CD4-positive, alpha-beta T cell treated with Interleukin-15 for 4 hours (primary cell): ENCODE results near the gene RASGEF1B.

Experiments
- DNase-seq: peaks from one replicate; pipeline ENCODE4 v3.0.0-alpha.2; 2020; ENCODE audit warnings: low spot score

Gene RASGEF1B

DNA sequence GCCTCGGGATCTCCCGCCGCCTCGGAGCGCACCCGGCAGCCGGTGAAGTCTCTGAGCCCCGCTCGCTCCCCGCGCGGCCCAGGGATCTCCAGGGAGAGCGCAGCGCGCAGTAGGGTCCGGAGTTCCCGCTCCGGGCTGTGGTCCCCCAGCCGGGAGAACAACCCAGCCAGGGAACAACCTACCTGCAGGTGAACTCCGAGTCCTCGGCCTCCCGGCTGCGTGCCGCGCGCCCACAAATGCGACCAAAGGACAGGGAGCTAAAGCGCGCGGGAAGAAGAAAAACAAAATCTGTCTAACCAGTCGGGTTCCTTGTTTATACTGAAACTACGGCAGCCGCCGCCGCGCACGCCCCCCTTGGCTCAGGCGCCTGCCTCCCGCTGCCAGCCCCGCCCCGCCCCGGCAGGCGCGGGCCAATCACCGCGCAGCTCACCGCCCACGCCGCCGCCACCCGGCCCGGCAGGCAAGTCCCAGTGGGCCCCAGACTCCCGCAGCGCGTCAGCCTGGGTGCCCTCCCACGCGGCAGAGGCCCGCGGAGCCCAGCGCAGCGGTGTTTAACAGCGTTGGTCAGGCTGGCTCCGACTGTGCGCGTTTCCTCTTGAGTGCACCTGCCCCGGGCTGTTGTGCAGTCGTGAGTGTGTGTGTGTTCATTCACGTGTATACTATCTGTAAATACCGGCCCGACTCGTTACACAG, at the start of gene RASGEF1B:
RASGEF1B (minus strand) TSS at position 320 of the 693 bp plus-strand sequence. CDS start 12,399 bp downstream, outside the sequence.
- DNase-seq = peak; percentile 92

- DNase-seq = no peak
Measured at GRCh38 chr4:81519856-81520255, 48.1 kb upstream of the RASGEF1B start.

- no peak for DNase-seq
Measured at GRCh38 chr4:81519427-81519773, 47.7 kb upstream of the RASGEF1B start.

- DNase-seq = no peak
Measured at GRCh38 chr4:81518762-81519426, 47.2 kb upstream of the RASGEF1B start.

- DNase-seq = no peak
Measured at GRCh38 chr4:81516241-81516640, 44.5 kb upstream of the RASGEF1B start.

DNA sequence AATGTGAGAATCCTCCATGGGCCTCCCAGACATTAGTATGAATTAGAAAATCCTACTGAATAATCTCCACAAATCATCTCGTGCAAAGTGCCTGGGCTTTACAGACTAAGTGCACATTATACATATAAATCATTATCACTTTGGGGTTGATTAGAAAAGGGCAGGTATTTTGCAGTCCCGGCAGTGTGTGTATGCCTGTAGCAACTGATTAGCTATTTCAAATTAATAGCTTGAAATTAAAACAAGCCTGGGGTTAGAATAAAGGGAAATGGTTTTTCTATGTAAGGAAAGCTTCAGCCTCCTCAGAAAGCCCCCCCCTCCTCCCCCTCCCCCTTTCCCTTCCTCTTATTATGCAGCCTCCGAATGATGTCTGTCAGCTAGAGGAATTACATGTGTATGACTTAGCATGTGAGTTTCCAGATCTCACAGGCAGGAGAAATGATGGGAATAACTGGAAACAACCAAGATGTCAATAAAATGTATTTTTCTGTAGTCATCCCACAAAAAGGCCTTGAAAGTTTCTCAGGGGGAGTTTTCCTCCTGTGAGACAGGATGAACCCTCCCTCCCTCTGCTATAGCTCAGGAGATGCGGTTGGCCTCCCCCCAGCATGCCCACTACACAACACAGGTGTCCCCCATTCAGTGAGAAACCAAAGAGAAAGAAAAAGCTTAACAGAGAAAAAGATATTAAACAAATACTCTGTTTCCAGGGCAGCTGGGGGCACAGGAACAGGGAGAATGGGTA, 41.2 kb upstream of the RASGEF1B start:
- no peak for DNase-seq

DNA sequence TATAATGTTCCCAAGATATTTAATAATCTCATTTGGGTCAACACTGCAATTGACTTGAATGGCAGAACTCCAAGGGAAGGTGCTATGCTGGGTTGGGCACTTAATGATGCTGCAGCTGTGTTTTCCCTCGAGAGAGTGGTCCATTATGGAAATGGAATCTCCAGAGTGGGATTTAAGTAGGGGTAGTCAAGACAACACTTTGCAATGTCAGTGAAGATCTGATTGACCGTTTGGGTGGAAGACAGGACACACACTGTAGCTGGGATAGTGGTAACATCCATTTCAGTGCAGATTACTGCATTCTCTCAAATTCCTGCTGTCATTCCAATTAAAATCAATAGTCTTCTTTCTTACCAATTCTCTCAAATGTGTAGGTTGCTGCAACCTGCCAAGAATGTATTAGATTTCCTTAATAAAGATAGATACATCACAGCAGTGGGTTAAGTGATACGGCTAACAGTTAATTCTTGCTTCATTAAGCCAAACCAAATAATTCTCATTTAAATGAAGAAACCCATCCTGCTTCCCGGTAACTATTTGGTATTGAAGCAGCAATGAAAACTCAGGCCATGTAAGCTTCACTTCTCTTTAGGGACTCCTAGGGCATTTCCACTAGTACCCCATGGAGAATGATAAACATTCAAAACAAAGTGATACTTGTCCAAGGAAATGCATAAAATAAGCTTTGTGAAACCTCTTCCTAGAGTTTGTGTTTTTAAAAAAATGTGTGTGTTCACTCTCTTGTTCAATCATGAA, 40.5 kb upstream of the RASGEF1B start:
- no peak for DNase-seq

GRCh38 chr4:81510643-81511178, 39.0 kb upstream of the RASGEF1B start:
- DNase-seq = no peak

- DNase-seq = no peak
Measured at GRCh38 chr4:81509822-81510221, 38.1 kb upstream of the RASGEF1B start.

- DNase-seq = no peak
Measured at GRCh38 chr4:81509191-81509590, 37.5 kb upstream of the RASGEF1B start.

DNA sequence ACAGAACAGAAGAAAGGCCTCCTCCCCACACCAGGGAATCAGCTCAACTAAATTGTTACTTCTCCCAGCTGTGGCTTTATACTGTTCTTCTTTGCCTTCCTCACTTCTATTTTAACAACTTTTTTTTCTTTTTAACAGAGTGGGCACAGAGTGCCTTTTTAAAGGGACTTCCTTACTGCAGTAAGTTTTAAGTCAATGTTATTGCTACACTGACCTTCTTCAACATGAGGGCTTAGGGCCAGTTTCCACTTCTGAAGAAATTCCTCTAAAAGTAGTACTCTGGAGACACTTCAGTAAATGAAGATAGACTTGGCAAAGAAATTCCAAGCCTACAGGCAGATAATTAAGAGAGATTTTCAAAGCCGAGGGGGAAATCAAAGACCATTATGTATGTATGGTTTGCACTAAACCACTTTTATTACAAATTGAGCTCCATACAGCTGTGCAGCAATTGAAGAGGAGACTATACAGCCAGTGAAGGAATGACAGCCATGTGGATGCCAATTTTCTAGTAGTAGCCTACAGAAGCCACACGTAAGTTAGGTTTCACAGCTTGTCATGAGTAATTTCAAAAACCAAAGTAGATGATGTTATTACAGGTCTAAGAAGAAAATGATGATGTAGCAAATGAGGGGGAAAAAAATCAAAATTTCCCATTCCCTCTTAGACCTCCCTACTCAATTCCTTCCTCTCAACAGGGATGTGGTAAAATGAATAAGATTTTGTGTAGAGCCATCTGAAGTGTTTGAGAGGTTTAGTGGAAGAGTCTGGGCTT, 36.9 kb upstream of the RASGEF1B start:
- DNase-seq = no peak

GRCh38 chr4:81507530-81507929, 35.8 kb upstream of the RASGEF1B start:
- no peak for DNase-seq

DNA sequence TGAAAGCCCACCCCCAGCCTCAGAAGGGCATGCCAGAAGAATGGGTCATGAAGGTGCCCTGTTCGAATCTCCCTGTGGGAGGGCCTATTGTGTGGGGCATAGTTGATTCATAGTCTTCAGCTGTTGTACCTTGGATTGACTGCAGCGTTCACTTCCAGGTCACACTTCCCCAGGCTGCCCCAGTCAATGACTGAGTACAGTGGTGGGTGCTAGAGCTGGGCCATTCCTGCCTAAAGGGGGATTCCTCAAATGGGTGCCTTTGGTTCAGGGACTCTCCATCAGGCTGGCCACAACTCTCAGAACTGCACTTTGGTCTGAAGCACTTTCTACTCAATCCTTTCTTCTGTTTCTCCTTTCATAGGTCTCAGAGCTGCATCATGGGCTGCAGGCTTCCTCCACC, 35.0 kb upstream of the RASGEF1B start:
- no peak for DNase-seq

DNA sequence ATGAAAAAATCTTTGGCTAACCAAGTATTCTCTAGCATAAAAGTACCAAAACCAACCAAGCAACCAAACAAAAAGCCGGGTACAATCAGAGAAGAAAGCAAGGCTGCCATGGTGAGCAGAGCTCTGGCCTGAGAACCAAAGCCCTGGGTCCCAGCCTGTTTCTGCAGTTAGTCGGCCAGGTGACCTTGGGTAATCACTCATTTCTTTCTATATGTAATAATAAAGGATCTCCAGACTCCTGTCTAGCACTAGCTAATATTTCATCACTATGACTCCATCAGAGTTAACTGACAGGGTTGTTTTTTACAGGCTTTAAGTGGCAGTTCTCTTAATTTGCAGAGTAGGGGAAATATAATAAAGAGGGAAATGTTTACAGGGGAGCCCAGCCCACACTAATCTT, 34.0 kb upstream of the RASGEF1B start:
- DNase-seq = no peak

DNA sequence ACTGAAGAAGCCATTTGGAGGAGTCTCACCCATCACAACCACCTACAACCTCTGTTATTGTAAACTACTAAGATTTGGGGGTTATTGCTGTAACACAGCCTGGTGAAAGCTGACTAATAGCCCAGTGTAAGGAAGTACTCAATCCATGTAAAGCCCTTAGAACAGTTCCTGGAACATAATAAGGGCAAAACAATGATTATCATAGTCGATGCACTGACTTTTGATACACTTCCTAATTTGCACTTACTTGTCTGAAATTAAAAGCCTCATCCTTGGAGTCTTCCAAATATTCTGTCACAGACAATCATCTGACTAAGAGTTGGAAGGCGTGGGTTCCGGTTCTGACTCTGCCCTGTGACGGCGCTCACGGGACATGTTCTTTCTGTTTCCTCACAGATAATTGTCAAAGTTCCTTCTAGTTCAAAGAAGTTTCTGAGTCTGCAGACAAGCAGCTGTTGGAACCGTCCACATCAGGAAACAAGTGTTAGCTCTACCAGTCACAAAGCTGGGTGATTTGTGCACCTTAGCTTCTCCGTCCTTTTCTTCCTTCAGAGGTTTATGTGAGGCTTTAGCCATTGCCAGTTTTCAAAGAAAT, 33.4 kb upstream of the RASGEF1B start:
- DNase-seq = peak; percentile 65

DNA sequence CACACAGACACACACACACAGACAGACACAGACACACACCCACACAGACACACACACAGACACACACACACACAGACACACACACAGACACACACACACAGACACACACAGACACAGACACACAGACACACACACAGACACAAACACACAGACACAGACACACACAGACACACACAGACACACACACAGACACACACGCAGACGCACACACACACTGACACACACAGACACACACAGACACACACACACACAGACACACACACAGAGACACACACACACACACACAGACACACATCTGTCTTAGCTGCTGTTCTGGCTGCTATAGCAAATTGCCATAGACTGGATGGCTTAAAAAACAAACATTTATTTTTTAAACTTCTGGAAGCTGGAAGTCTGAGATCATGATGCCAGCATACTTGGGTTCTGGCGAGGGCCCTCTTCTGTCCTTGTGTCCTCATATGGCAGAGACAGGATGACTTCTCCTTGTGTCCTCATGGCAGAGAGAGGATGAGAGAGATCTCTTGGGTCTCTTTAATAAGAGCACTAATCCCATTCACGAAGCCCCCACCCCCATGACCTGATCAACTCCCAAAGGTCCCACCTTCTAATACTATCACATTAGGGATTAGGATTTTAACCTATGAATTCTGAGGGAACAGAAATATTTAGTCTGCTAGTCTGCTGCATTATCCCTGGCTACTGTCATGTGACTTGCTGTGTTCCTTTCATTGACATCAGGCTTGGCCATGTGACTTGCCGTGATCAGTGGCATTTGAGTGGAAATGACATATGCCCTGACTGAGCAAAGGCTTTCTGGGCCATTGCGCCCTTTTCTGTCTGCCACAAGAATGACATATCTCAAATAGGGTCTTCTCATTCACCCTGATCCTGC, 32.7 kb upstream of the RASGEF1B start:
- no peak for DNase-seq

- DNase-seq = no peak
Measured at GRCh38 chr4:81503586-81503985, 31.9 kb upstream of the RASGEF1B start.

DNA sequence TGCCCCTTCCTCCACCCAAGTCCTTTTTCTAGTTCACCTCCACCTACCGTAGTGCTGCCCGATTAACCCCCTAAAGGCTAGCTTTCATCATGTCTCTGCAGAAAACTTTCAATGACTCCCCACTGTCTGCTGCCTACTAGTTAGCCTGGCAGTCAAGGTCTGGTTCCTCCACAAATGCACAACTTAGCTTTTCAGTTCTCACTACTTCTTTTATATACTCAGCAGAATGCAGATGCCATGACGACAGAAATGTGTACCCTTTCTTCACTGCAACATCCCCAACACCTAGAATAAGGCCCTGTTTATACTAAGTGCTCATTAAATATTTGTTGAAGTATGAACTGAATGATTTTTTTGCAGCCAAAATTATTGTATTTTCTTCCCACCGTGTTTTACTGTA, 30.9 kb upstream of the RASGEF1B start:
- DNase-seq = no peak

GRCh38 chr4:81499840-81500239, 28.1 kb upstream of the RASGEF1B start:
- DNase-seq = no peak

- DNase-seq = no peak
Measured at GRCh38 chr4:81498551-81499099, 26.9 kb upstream of the RASGEF1B start.
